ENCODE measurements around the gene SEPTIN3. TPM values are rescaled to one million over a fixed set of nuclear protein-coding genes. Genes with fewer than 3 reads are reported as not detected.

The SEPTIN3 gene
- polyA plus RNA-seq, 1 donor from 2014 or later: 167 TPM

- H3K27ac ChIP-seq (ENCODE audit: low read length): no peak overlapping the region
- H2AFZ ChIP-seq (ENCODE audit: low read depth, low read length): no peak overlapping the region
- no peaks in the 10 kb centered on the region for H3K9me3 ChIP-seq (ENCODE audit: low read length)
- no peak overlapping the region for H3K9ac ChIP-seq (ENCODE audit: low read length)
- no peaks in the 10 kb centered on the region for H3K79me2 ChIP-seq (replicated peaks; ENCODE audit: insufficient read depth, low read length)
- H3K4me2 ChIP-seq (ENCODE audit: low read length): no peak overlapping the region
- H3F3A ChIP-seq (ENCODE audit: insufficient read depth, low read length, poor library complexity, severe bottlenecking): no peaks in the 10 kb centered on the region
- no peaks in the 10 kb centered on the region for H4K20me1 ChIP-seq (ENCODE audit: insufficient read depth)
- H3K4me3 ChIP-seq (ENCODE audit: low read length): no peak overlapping the region
- H3K36me3 ChIP-seq (ENCODE audit: insufficient read depth, low read length): peaks cover 6% of the 10 kb centered on the region
- H3K27me3 ChIP-seq (ENCODE audit: insufficient read depth, low read depth, low read length): no peaks in the 10 kb centered on the region
- TF ChIP-seq CTCF (IDR thresholded peaks at IDR 0.05; ENCODE audit: poor library complexity, severe bottlenecking) (no peak), SMC3 (conservative IDR thresholded peaks at IDR 0.05; ENCODE audit: poor library complexity) (no peak), REST (IDR thresholded peaks at IDR 0.05; ENCODE audit: borderline replicate concordance) (no peak), MXI1 (conservative IDR thresholded peaks at IDR 0.05; ENCODE audit: poor library complexity, severe bottlenecking) (no peak), EP300 (conservative IDR thresholded peaks at IDR 0.05; ENCODE audit: poor library complexity, severe bottlenecking) (no peak), RAD21 (conservative IDR thresholded peaks at IDR 0.05) (no peak), POLR2AphosphoS5 (IDR thresholded peaks at IDR 0.05) (no peak), EZH2 (IDR thresholded peaks at IDR 0.05; ENCODE audit: borderline replicate concordance, insufficient read depth, low read length, poor library complexity, severe bottlenecking) (no peak), TAF1 (IDR thresholded peaks at IDR 0.05; ENCODE audit: low read depth) (no peak)
- H3K9me2 ChIP-seq (ENCODE audit: insufficient read depth, low read length): no peaks in the 10 kb centered on the region
Observed at GRCh38 chr22:41991111-41991510, 21.9 kb downstream of the SEPTIN3 start.

GRCh38 chr22:41992496-41992895, 23.3 kb downstream of the SEPTIN3 start:
- Histone ChIP-seq H3K36me3 (ENCODE audit: insufficient read depth, low read length) (peaks cover 6% of the 10 kb centered on the region), H2AFZ (ENCODE audit: low read depth, low read length) (no peak overlapping the region), H3F3A (ENCODE audit: insufficient read depth, low read length, poor library complexity, severe bottlenecking) (no peaks in the 10 kb centered on the region), H3K9ac (ENCODE audit: low read length) (no peak overlapping the region), H3K27ac (ENCODE audit: low read length) (no peak overlapping the region), H3K27me3 (ENCODE audit: insufficient read depth, low read depth, low read length) (no peaks in the 10 kb centered on the region), H3K4me2 (ENCODE audit: low read length) (no peak overlapping the region), H4K20me1 (ENCODE audit: insufficient read depth) (no peaks in the 10 kb centered on the region), H3K4me3 (ENCODE audit: low read length) (no peak overlapping the region), H3K9me2 (ENCODE audit: insufficient read depth, low read length) (no peaks in the 10 kb centered on the region), H3K9me3 (ENCODE audit: low read length) (no peaks in the 10 kb centered on the region), H3K79me2 (replicated peaks; ENCODE audit: insufficient read depth, low read length) (no peaks in the 10 kb centered on the region)
- TF ChIP-seq RAD21 (conservative IDR thresholded peaks at IDR 0.05) (no peak), TAF1 (IDR thresholded peaks at IDR 0.05; ENCODE audit: low read depth) (no peak), CTCF (IDR thresholded peaks at IDR 0.05; ENCODE audit: poor library complexity, severe bottlenecking) (no peak), EP300 (conservative IDR thresholded peaks at IDR 0.05; ENCODE audit: poor library complexity, severe bottlenecking) (no peak), MXI1 (conservative IDR thresholded peaks at IDR 0.05; ENCODE audit: poor library complexity, severe bottlenecking) (no peak), REST (IDR thresholded peaks at IDR 0.05; ENCODE audit: borderline replicate concordance) (no peak), EZH2 (IDR thresholded peaks at IDR 0.05; ENCODE audit: borderline replicate concordance, insufficient read depth, low read length, poor library complexity, severe bottlenecking) (no peak), POLR2AphosphoS5 (IDR thresholded peaks at IDR 0.05) (no peak), SMC3 (conservative IDR thresholded peaks at IDR 0.05; ENCODE audit: poor library complexity) (no peak)
